ENCODE measurements around the gene PARD3. TPM values are rescaled to one million over a fixed set of nuclear protein-coding genes. Genes with fewer than 3 reads are reported as not detected.
A peak's percentile ranks its signal among the peaks of the same experiment; 100 is the strongest.

The PARD3 gene
- total RNA-seq, 2 experiments from 2014 or later = 0.93 to 1.2 TPM

DNA sequence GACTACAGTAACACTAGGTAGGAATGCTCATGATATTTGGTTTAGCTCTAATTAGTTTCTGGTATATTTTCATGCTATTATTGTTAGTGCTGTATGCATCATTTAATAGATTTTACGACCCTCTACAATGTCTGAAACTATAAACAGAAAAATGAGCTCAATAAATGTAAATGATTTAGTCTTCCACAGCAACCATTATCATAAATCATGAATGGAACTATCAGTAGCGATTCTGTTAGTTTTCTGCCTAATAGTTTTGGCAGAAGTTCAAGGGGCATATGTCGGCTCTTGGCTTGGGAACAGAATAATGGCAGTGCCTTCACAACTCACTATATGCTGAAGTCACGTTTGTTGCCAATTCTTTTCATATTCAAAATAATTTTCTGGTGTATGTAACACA is 494.8 kb downstream of the PARD3 start:
- no peak for DNase-seq
- H3K36me3 Mint-ChIP-seq = no peaks in the 10 kb centered on the region
- H3K27ac Mint-ChIP-seq = no peak overlapping the region
- no peaks in the 10 kb centered on the region for H3K9me3 Mint-ChIP-seq
- H3K4me3 Mint-ChIP-seq = no peak overlapping the region
- H3K4me1 Mint-ChIP-seq (ENCODE audit: low read depth) = no peaks in the 10 kb centered on the region
- peaks cover 3% of the 10 kb centered on the region for H3K27me3 Mint-ChIP-seq
- POLR2A ChIA-PET = no interaction called here
- CTCF ChIA-PET = interaction anchor here (0.6 kb wide), 1 partner anchor 288 kb away, joined by 3 read pairs; no protein-coding TSS in a partner anchor
- intact Hi-C loops (cut with micrococcal nuclease) = no loop called here

DNA sequence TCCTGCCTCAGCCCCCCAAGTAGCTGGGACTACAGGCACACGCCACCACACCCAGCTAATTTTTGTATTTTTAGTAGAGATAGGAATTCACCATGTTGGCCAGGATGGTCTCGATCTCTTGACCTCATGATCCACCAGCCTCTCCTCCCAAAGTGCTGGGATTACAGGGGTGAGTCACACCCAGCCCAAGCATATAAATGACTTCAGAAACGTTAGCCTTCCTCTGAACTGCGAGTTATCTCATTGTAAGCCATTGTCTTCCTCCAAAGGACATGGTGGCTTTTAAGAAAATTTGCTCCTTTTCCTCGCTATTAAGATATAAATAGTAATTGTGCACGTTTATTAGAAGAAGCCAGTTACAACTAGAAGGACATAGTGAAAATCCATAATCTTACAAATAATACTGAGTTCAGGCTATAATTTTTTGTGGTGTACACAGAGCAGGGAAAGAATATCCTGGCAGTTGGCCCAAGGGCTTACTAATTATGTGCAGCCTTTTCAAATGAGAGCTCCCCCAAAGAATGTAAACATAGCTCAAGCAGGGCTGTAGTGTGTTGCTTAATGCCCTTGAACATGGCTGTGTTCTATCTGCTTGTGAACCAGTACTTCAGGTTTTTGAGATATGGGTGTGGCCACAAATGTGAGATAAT is 495.8 kb downstream of the PARD3 start:
- no peak for DNase-seq
- ChIA-PET POLR2A (interaction anchor here (0.5 kb wide), 1 partner anchor 81 kb away, joined by 3 read pairs; no protein-coding TSS in a partner anchor), CTCF (interaction anchor here (0.6 kb wide), 1 partner anchor 287 kb away, joined by 3 read pairs; no protein-coding TSS in a partner anchor)
- H3K9me3 Mint-ChIP-seq = no peaks in the 10 kb centered on the region
- intact Hi-C loops (cut with micrococcal nuclease) = no loop called here
- H3K27ac Mint-ChIP-seq = no peak overlapping the region
- H3K4me3 Mint-ChIP-seq = no peak overlapping the region
- no peaks in the 10 kb centered on the region for H3K36me3 Mint-ChIP-seq
- H3K27me3 Mint-ChIP-seq = peaks cover 3% of the 10 kb centered on the region
- no peaks in the 10 kb centered on the region for H3K4me1 Mint-ChIP-seq (ENCODE audit: low read depth)

DNA sequence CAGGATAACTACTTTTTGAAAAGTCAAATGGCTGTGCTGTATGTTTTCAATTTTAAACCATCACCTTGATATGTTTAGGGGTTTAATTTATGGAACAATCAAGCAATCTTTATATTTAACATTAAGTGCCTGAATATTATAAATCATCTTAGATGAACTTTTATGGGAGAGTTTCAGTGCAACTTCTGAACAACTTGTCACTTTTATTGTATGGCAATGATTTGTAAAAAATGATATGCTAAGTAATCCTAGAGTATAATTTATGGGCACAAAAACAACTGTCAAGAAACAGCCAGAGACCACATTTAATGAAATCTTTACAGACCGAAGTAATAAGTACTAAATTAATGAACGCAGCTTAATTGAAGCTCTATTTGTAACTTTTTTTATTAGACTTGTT is 498.9 kb downstream of the PARD3 start:
- H3K4me3 Mint-ChIP-seq = no peak overlapping the region
- H3K9me3 Mint-ChIP-seq = no peaks in the 10 kb centered on the region
- intact Hi-C loops (cut with micrococcal nuclease) = no loop called here
- CTCF ChIA-PET = no interaction called here
- no peaks in the 10 kb centered on the region for H3K36me3 Mint-ChIP-seq
- no peak overlapping the region for H3K27ac Mint-ChIP-seq
- peaks cover 3% of the 10 kb centered on the region for H3K4me1 Mint-ChIP-seq (ENCODE audit: low read depth)
- no peaks in the 10 kb centered on the region for H3K27me3 Mint-ChIP-seq
- POLR2A ChIA-PET = no interaction called here
- DNase-seq = no peak

DNA sequence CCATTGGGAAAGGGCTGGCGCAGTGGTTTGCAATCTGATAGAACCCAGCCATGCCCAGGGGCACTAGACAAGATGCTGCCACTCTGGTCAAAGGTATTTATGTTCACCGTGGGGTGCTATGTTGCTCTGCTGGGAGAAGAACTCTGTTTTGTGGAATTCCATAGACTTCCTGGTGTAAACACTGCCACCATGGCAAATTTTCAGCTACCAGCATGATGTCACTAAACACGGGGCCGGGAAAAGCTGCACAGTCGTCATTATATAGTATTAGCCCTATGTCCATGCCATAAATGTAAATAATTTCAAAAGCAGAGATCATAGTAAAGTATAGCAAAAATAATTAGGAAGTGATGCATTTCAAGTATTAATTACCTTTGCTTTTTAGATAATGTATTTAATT is 500.6 kb downstream of the PARD3 start:
- Mint-ChIP-seq H3K4me3 (no peak overlapping the region), H3K27ac (no peak overlapping the region), H3K27me3 (no peaks in the 10 kb centered on the region), H3K36me3 (no peaks in the 10 kb centered on the region), H3K9me3 (no peaks in the 10 kb centered on the region), H3K4me1 (ENCODE audit: low read depth) (peaks cover 3% of the 10 kb centered on the region)
- CTCF ChIA-PET = no interaction called here
- intact Hi-C loops (cut with micrococcal nuclease) = no loop called here
- POLR2A ChIA-PET = no interaction called here
- no peak for DNase-seq

DNA sequence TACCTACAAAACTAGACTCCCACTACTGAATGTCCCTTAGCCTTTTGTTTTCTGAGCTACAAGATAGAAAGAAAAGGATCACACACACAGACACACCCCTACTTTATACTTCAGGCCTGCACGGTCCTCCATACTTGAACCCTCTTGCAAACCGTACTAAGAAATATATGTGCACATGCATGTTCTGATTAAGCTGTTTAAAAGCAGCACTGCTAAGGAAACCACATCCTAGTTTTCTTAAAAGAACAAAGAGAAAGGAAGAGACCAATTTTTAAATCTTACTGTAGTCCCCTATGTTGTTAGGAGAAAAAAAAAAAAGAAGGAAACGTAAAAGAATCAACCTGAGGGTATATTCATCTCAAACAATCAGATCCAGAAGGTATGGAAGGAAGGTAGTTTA is 501.2 kb downstream of the PARD3 start:
- ChIA-PET POLR2A (no interaction called here), CTCF (no interaction called here)
- DNase-seq = no peak
- no peaks in the 10 kb centered on the region for H3K9me3 Mint-ChIP-seq
- H3K4me1 Mint-ChIP-seq (ENCODE audit: low read depth) = peaks cover 3% of the 10 kb centered on the region
- H3K27ac Mint-ChIP-seq = no peak overlapping the region
- no peak overlapping the region for H3K4me3 Mint-ChIP-seq
- H3K27me3 Mint-ChIP-seq = no peaks in the 10 kb centered on the region
- no peaks in the 10 kb centered on the region for H3K36me3 Mint-ChIP-seq
- intact Hi-C loops (cut with micrococcal nuclease) = no loop called here

DNA sequence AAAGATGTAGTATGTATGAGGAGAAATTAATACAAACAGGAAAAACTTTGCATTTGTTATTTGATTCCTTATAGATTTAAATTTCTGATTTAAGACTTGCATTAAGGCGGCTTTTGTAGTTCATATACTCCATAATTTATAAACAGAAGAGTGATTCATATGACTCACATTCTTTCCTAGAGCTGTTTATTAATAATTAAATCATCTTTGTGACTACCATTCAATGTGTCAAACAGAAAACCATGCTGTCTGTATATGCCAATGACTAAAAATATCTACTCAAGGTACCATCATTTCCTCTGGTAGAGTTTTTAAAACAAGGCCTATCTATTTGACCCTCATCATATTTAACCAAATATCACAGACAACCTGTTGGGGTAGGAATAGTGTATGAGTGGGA is 501.7 kb downstream of the PARD3 start:
- Mint-ChIP-seq H3K36me3 (no peaks in the 10 kb centered on the region), H3K27ac (no peak overlapping the region), H3K4me3 (no peak overlapping the region), H3K27me3 (no peaks in the 10 kb centered on the region), H3K9me3 (no peaks in the 10 kb centered on the region), H3K4me1 (ENCODE audit: low read depth) (peaks cover 3% of the 10 kb centered on the region)
- intact Hi-C loops (cut with micrococcal nuclease) = no loop called here
- no peak for DNase-seq
- CTCF ChIA-PET = no interaction called here
- POLR2A ChIA-PET = no interaction called here

DNA sequence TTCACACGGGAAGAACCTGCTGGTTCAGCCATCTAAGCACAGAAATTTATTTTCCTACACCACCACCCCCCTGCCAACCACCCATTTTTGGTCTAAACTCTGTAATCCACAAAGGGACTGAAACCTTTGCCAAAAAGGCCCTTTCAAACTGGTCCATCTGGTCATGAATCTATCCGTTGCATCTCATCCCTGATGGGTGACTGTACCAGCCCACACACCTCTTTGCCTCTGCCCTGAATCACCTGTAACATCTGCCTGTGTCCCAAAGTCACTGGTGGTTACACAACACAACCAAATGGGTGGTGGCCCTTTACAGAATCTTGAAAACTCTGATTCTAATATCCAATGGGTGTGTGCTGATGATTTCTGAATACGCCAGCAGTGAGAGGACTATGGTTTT is 503.4 kb downstream of the PARD3 start:
- H3K36me3 Mint-ChIP-seq = no peaks in the 10 kb centered on the region
- CTCF ChIA-PET = no interaction called here
- no peak overlapping the region for H3K27ac Mint-ChIP-seq

DNA sequence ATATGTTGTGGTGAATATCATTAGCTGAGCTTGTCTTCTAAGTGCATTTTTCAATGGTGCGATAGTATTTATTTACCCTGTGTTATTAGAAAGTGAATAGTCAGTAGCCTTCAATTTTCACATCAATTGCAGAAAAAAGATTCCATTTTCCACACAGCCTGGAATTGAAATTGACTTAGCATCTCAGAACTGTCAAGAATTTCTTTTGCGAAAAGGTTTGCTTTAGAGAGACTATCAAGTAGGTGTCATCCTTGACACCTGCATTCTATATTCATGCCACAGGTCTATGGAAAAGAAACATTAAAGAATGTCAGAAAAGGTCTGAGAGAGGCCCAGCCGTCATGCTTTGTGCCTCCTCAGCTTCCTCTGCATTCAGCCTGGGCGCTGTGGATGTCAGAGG is 504.9 kb downstream of the PARD3 start:
- intact Hi-C loops (cut with micrococcal nuclease) = no loop called here
- Mint-ChIP-seq H3K27me3 (no peaks in the 10 kb centered on the region), H3K4me1 (ENCODE audit: low read depth) (peaks cover 3% of the 10 kb centered on the region), H3K4me3 (no peak overlapping the region), H3K27ac (no peak overlapping the region), H3K36me3 (no peaks in the 10 kb centered on the region), H3K9me3 (no peaks in the 10 kb centered on the region)
- CTCF ChIA-PET = interaction anchor here (0.6 kb wide), 1 partner anchor 17 kb away, joined by 3 read pairs; no protein-coding TSS in a partner anchor
- POLR2A ChIA-PET = no interaction called here
- no peak for DNase-seq

More for the DNA sequence above, 503.4 kb downstream of the PARD3 start:
- intact Hi-C loops (cut with micrococcal nuclease) = no loop called here
- H3K4me3 Mint-ChIP-seq = no peak overlapping the region
- H3K27me3 Mint-ChIP-seq = no peaks in the 10 kb centered on the region
- POLR2A ChIA-PET = no interaction called here
- no peak for DNase-seq
- peaks cover 3% of the 10 kb centered on the region for H3K4me1 Mint-ChIP-seq (ENCODE audit: low read depth)
- H3K9me3 Mint-ChIP-seq = no peaks in the 10 kb centered on the region

DNA sequence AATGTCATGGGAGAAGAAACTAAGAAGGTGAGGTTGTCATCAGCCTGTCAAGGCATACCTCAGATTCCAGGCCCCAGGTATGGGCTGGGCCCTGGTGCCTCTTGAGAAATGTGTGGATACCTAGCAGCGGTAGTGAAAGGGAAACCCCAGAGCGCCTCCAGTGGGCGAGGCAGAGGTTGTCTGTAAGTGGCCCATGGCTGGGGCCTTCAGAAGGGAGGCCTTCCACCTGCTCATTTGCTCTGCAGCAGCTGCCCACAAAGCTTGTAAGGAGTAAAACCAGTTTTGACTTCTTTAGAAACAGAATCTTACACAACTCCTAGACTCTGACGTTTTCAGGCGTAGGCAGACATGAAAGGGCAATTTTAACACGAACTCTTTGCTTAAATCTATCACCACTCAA is 509.9 kb downstream of the PARD3 start:
- Mint-ChIP-seq H3K9me3 (no peaks in the 10 kb centered on the region), H3K4me1 (ENCODE audit: low read depth) (no peaks in the 10 kb centered on the region), H3K4me3 (no peak overlapping the region), H3K27ac (no peak overlapping the region), H3K27me3 (no peaks in the 10 kb centered on the region), H3K36me3 (no peaks in the 10 kb centered on the region)
- DNase-seq = peak; percentile 27
- POLR2A ChIA-PET = no interaction called here
- intact Hi-C loops (cut with micrococcal nuclease) = no loop called here
- CTCF ChIA-PET = no interaction called here

DNA sequence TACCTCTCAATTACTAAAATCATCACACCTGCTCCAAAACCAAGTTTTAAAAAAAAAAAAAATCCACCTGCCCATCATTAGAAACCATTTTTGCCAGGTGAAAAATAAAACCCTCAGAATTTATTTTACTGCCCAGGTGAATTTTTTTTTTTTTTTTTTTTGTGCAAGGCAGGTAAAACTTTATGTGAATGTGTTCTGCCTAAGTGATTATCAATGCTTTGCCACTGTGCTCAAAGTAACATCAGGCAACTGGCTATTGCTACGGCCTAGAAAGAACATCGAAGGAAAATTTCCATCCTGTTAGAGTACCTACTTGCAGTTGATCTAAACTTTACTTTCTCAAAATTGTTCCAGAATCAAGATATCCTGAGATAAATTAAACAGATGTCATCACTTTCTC is 512.1 kb downstream of the PARD3 start:
- H3K36me3 Mint-ChIP-seq = no peaks in the 10 kb centered on the region
- no peaks in the 10 kb centered on the region for H3K9me3 Mint-ChIP-seq
- ChIA-PET CTCF (no interaction called here), POLR2A (no interaction called here)
- no peak overlapping the region for H3K27ac Mint-ChIP-seq
- no peaks in the 10 kb centered on the region for H3K27me3 Mint-ChIP-seq
- no peak for DNase-seq
- H3K4me1 Mint-ChIP-seq (ENCODE audit: low read depth) = peaks cover 3% of the 10 kb centered on the region
- no peak overlapping the region for H3K4me3 Mint-ChIP-seq
- intact Hi-C loops (cut with micrococcal nuclease) = no loop called here

DNA sequence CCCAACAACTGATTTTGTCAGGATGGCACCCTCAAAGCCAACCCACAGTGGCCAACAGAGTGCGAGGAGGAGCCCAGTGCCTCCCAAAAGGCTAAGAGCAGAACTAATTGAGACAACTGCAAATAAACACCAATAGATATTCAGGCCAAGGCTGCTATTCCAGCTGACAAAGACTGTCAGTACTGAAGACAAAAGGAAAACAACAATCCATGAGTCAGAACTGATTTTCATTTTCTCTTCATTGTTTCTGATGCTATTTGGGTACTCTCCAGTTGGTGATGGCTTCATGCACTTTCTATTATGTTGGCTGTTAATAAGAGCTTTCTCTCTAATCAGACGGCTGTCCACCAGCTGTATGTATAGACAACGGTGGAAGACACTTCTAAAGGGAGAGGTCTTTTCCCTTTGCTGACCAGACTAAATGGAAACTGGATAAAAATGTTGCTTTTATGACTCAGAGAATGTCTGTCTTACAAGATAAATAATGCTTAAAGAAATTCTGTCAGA is 515.9 kb downstream of the PARD3 start:
- Mint-ChIP-seq H3K4me3 (no peak overlapping the region), H3K9me3 (no peaks in the 10 kb centered on the region), H3K36me3 (no peaks in the 10 kb centered on the region), H3K27me3 (peaks cover 11% of the 10 kb centered on the region), H3K4me1 (ENCODE audit: low read depth) (peaks cover 6% of the 10 kb centered on the region), H3K27ac (no peak overlapping the region)
- intact Hi-C loops (cut with micrococcal nuclease) = no loop called here
- no peak for DNase-seq
- POLR2A ChIA-PET = no interaction called here
- CTCF ChIA-PET = no interaction called here

DNA sequence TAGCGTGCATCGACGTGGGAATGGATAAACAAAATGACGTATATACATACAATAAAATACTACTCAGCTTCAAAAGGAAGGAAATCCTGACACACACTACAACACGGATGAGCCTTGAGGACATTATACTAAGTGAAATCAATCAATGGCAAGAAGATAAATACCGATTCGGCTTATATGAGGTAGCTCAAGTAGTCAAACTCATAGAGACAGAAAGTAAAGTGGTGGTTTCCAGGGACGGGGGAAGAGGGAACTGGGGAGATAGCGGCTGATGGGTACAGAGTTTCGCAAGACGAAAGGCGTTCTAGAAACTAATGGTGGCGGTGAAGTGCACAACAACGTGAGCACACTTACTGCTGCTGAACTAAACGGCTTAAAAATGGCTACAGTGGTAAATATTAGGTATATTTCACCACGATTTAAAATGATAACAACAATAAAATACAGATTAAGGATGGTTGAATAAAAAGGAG is 516.7 kb downstream of the PARD3 start:
- Mint-ChIP-seq H3K4me3 (no peak overlapping the region), H3K36me3 (no peaks in the 10 kb centered on the region), H3K27me3 (peaks cover 11% of the 10 kb centered on the region), H3K27ac (no peak overlapping the region), H3K9me3 (no peaks in the 10 kb centered on the region), H3K4me1 (ENCODE audit: low read depth) (peaks cover 12% of the 10 kb centered on the region)
- intact Hi-C loops (cut with micrococcal nuclease) = no loop called here
- ChIA-PET CTCF (no interaction called here), POLR2A (no interaction called here)
- DNase-seq = no peak
